ENCODE measurements around the gene AGAP2. TPM values are rescaled to one million over a fixed set of nuclear protein-coding genes. Genes with fewer than 3 reads are reported as not detected.
A peak's percentile ranks its signal among the peaks of the same experiment; 100 is the strongest.

AGAP2 gene
- total RNA-seq, 4 donors from 2014 or later = 1.2 to 125 (median 5.6) TPM

DNA sequence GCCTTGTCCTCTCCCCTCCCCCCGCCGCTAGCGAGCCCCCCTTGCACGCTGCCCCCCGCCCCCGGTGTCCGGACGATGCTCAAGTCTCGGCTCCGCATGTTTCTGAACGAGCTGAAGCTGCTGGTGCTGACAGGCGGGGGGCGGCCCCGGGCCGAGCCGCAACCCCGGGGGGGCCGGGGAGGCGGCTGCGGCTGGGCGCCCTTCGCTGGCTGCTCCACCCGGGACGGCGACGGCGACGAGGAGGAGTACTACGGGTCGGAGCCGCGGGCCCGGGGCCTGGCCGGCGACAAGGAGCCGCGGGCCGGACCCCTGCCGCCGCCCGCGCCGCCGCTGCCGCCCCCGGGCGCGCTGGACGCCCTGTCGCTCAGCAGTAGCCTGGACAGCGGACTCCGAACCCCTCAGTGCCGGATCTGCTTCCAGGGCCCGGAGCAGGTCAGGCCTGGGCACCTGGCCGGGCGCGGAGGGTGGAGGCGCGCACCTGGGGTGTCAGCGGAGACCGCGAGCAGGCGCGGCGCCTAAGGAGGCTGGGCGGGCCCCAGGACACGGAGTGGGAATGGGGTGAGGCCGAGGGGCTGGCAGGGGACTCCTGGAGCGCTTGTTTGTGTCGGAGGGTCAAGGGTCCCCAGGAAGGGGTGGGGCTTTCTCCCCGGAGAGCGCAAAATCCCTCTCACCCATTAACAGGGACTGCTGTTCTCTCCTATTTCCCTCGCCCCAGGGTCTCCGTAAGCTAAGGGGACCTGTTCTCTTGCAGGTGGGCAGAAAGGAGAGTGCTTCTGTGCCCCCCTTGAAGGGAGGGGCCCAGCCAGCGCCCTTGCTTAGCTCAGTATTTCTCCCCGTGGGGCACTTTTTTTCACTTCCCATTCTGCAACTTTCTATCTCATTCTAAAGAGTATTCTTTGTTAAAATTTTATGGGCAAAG is 17.2 kb upstream of the AGAP2 start:
- intact Hi-C loops (cut with DNase I; ENCODE audit: low total_unique reads) (no loop called here), in situ Hi-C loops (cut with MboI; ENCODE audit: low pct_ligation_motif_present in 1 of 4, low pct_unique_long_range_greater_than_20kb in 1 of 4, low sequenced_read_pairs in 3 of 4) (no loop called here)
- Histone ChIP-seq H3K27ac (peak overlapping the region; percentile 83 to 89 (median 85)), H3K4me3 (peak overlapping the region; percentile 68 to 94 (median 80)), H3K4me1 (peaks cover 12 to 45% (median 39%) of the 10 kb centered on the region in 4 donors), H3K36me3 (peaks cover 0 to 5% (median 0%) of the 10 kb centered on the region in 4 donors), H3K9me3 (no peaks in the 10 kb centered on the region), H3K27me3 (no peaks in the 10 kb centered on the region)
- TF ChIP-seq, protein P1, sequence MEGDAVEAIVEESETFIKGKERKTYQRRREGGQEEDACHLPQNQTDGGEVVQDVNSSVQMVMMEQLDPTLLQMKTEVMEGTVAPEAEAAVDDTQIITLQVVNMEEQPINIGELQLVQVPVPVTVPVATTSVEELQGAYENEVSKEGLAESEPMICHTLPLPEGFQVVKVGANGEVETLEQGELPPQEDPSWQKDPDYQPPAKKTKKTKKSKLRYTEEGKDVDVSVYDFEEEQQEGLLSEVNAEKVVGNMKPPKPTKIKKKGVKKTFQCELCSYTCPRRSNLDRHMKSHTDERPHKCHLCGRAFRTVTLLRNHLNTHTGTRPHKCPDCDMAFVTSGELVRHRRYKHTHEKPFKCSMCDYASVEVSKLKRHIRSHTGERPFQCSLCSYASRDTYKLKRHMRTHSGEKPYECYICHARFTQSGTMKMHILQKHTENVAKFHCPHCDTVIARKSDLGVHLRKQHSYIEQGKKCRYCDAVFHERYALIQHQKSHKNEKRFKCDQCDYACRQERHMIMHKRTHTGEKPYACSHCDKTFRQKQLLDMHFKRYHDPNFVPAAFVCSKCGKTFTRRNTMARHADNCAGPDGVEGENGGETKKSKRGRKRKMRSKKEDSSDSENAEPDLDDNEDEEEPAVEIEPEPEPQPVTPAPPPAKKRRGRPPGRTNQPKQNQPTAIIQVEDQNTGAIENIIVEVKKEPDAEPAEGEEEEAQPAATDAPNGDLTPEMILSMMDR (IDR thresholded peaks at IDR 0.05) = no peak
- TF ChIP-seq EP300 (IDR thresholded peaks at IDR 0.05; ENCODE audit: low read depth) = no peak
- peak; percentile 49 for TF ChIP-seq POLR2A (IDR thresholded peaks at IDR 0.05)
- TF ChIP-seq POLR2AphosphoS5 (IDR thresholded peaks at IDR 0.05) = peak in 2 of 3 donors; percentile 24 to 39
- DNase-seq = peak; percentile 70
- WGBS, 2 donors (ENCODE audit: low coverage in 1 of 2) = 1% methylated on average over 33 of the region's 76 CpGs; no CpG with 5 or more reads in 1 of the 2 donors

DNA sequence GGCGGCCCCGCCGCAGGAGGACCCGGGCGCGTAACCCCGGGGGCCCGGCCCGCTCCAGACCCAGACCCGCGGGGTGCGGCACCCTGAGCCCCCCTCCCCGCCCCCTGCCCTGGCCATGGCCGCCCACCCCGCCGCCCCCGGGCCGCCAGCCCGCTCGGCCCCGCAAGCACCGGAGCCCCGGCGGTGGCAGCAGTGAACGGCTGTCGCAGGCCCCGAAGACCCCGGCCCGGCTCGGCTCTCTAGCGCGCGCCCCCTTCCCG is 16.6 kb upstream of the AGAP2 start:
- H3K4me3 ChIP-seq = peak overlapping the region; percentile 68 to 94 (median 80)
- no peaks in the 10 kb centered on the region for H3K27me3 ChIP-seq
- TF ChIP-seq, protein P1 (IDR thresholded peaks at IDR 0.05) = no peak
- TF ChIP-seq POLR2A (IDR thresholded peaks at IDR 0.05) = no peak
- TF ChIP-seq POLR2AphosphoS5 (IDR thresholded peaks at IDR 0.05) = no peak
- TF ChIP-seq EP300 (IDR thresholded peaks at IDR 0.05; ENCODE audit: low read depth) = no peak
- peak overlapping the region; percentile 83 to 89 (median 85) for H3K27ac ChIP-seq
- H3K4me1 ChIP-seq = peaks cover 12 to 46% (median 39%) of the 10 kb centered on the region in 4 donors
- in situ Hi-C loops (cut with MboI; ENCODE audit: low pct_ligation_motif_present in 1 of 4, low pct_unique_long_range_greater_than_20kb in 1 of 4, low sequenced_read_pairs in 3 of 4) = no loop called here
- H3K9me3 ChIP-seq = no peaks in the 10 kb centered on the region
- intact Hi-C loops (cut with DNase I; ENCODE audit: low total_unique reads) = no loop called here
- peaks cover 0 to 5% (median 0%) of the 10 kb centered on the region in 4 donors for H3K36me3 ChIP-seq
- 0% methylated on average over 12 of the region's 34 CpGs; no CpG with 5 or more reads in 1 of the 2 donors for WGBS, 2 donors (ENCODE audit: low coverage in 1 of 2)
- DNase-seq = no peak

DNA sequence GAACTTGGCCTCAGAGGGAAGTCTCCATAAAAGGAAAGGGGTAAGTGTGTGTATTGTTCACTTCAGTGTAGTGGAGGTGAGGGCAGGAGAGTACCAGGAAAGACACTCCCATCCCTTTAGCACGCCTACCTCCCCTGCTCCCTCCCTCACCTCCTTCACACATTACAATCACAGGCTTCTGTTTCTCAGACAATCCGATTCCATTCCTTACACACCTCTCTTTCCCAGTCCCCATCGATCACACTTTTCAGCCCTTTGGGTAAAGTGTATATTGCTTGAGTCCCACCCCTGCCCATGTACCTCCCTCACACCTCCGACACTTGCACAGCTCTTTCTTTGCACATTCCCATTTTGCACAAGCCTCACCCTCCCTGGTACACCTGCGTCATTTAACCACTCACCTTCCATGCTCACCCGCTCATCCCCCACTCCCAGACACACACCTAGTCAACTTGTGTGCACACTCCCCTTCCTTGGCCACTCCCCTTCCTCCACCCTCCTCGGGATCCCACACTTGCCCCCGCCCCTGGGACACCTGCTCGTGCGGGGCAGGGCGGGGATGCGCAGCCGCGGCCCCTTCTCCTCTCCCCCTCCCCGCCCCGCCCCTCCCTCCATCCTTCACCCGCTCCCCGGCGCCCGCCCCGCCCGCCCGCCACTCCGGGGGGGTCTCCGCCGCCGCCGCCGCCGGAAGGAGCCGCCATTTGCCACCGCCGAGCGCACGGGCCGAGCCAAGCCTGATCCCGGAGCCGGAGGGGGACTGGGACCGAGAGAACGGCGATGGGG is 16.1 kb upstream of the AGAP2 start, which contains the start of gene MARCHF9:
TSS of gene MARCHF9 (plus strand) at position 693 of the 783 bp plus-strand sequence. CDS start 426 bp downstream, outside the sequence.
- 4 to 5% methylated on average over 4 to 14 of the region's 41 CpGs for WGBS, 2 donors (ENCODE audit: low coverage in 1 of 2)
- Histone ChIP-seq H3K4me3 (peak within 1 kb of the TSS; percentile 68 to 94 (median 80)), H3K27me3 (no peaks in the 10 kb centered on the region), H3K36me3 (peaks cover 0 to 5% (median 0%) of the 10 kb centered on the region in 4 donors), H3K9me3 (no peaks in the 10 kb centered on the region), H3K27ac (peak within 1 kb of the TSS; percentile 83 to 89 (median 85)), H3K4me1 (peaks cover 12 to 46% (median 39%) of the 10 kb centered on the region in 4 donors)
- intact Hi-C loops (cut with DNase I; ENCODE audit: low total_unique reads) (no loop called here), in situ Hi-C loops (cut with MboI; ENCODE audit: low pct_ligation_motif_present in 1 of 4, low pct_unique_long_range_greater_than_20kb in 1 of 4, low sequenced_read_pairs in 3 of 4) (no loop called here)
- TF ChIP-seq, protein P1 (IDR thresholded peaks at IDR 0.05) = no peak
- TF ChIP-seq POLR2AphosphoS5 (IDR thresholded peaks at IDR 0.05) = peak; percentile 6 to 47 (median 26)
- DNase-seq = peak; percentile 91

All from transverse colon (tissue), 4 donors.